HL-60 (cell line): ENCODE results near the gene MBNL1.

Source experiments
- POLR2AphosphoS5 ChIP-seq: IDR thresholded peaks from 2 replicates; pipeline ENCODE4 v1.6.1; 2012; ENCODE audit warnings: low read depth
- TF ChIP-seq, protein P1 (sequence below): IDR thresholded peaks from one replicate; pipeline ENCODE4 v1.5.1; 2011; ENCODE audit warnings: low read length, control low read depth, inconsistent platforms; ENCODE audit not compliant: insufficient read depth

DNA sequence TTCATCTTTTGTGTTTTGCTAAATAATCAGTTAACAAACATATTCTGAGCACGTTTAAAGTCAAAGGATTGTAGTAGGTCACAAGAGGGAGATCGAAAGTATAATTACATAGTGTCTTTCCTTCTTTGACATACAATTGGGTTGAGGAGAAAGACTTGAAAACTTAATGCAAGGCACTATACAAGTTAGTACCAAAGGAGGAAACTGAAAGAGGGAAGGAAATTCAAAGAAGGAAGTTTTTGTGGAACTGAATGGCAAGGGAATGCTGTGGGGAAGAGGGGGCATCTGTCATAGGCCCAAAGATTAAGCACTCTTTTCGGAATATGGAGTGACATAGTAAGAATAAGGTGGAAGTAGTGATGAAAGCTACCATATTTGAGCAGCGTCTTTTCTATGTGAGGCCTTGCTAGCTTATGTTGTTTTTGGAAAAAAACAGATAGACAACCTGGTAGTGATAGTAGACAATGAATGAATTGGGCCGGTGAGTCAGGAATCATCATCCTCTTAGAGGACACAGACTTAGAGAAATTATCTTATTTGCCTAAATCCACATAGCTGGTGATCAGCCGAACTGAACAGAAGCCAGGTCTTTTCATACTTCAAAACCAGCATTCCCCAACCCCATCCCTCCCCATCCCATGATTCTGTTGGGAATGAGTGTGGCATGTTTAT, 10.2 kb downstream of the MBNL1 start:
- TF ChIP-seq, protein P1, sequence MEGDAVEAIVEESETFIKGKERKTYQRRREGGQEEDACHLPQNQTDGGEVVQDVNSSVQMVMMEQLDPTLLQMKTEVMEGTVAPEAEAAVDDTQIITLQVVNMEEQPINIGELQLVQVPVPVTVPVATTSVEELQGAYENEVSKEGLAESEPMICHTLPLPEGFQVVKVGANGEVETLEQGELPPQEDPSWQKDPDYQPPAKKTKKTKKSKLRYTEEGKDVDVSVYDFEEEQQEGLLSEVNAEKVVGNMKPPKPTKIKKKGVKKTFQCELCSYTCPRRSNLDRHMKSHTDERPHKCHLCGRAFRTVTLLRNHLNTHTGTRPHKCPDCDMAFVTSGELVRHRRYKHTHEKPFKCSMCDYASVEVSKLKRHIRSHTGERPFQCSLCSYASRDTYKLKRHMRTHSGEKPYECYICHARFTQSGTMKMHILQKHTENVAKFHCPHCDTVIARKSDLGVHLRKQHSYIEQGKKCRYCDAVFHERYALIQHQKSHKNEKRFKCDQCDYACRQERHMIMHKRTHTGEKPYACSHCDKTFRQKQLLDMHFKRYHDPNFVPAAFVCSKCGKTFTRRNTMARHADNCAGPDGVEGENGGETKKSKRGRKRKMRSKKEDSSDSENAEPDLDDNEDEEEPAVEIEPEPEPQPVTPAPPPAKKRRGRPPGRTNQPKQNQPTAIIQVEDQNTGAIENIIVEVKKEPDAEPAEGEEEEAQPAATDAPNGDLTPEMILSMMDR, result no peak
- no peak for TF ChIP-seq POLR2AphosphoS5
